Fibroblast of peridontal ligament (primary cell): ENCODE data around the gene FAM43A.

Experiments
- DNase-seq: peaks from one replicate; pipeline ENCODE4 v3.0.0-alpha.2; 2010; ENCODE audit errors: extremely low read depth

The FAM43A gene

GRCh38 chr3:194711286-194711685, 25.6 kb downstream of the FAM43A start:
- DNase-seq: no peak

DNA sequence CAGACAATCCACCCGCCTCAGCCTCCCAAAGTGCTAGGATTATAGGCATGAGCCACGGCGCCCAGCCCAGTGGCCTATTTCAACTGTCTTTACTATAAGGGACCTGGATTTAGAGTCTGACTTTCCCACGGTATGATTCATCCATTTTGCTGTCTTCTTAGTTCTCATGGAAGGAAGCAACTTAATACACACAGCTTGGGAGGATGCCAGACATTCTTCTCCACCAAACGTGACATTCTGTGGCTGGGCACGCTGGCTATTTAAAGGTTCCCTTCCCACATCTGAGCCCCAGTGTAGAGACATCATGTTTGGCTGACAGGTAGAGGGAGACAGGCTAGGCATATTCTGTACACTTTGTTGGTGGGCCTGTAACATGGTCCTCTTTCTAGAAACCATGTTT, 26.2 kb downstream of the FAM43A start:
- peak; percentile 65 for DNase-seq

DNA sequence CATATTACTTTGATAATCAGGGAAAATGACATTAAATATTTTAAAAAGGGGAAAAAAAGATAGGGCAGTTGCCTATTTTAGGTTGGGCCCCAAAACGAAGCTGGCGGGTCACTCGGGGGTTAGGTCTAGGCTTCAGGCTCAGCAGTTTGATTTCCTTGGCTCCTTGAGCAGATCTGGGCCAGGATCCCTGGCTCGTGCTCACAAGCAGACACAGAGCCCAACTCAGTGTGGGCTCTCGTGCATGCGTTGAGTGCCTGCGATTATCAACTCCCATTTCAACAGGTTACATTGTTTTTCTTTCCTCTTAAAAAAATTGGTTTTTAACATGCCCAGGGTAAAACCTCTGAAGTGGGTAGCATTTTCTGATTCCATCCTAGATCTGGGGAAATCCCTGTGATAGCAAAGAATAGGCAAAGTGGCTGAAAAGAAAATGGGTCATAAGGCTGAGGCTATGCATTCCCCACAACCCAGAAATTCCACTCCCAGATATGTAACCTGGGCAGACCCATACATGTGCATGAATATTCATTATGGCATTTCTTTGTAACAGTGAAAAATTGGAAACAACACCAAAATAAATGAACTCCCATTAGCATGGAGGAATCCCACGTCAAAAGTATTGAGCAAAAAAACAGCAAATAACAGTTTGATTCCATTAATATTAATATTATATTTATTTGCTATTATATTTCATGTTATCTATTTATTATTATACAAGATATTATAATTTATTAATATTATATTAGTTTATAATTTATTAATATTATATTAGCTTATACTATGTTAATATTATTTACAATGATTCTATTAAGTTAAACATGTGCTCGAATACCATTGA, 27.8 kb downstream of the FAM43A start:
- no peak for DNase-seq

- no peak for DNase-seq
Measured at GRCh38 chr3:194714137-194714455, 28.4 kb downstream of the FAM43A start.

- no peak for DNase-seq
Measured at GRCh38 chr3:194714564-194714963, 28.9 kb downstream of the FAM43A start.

DNA sequence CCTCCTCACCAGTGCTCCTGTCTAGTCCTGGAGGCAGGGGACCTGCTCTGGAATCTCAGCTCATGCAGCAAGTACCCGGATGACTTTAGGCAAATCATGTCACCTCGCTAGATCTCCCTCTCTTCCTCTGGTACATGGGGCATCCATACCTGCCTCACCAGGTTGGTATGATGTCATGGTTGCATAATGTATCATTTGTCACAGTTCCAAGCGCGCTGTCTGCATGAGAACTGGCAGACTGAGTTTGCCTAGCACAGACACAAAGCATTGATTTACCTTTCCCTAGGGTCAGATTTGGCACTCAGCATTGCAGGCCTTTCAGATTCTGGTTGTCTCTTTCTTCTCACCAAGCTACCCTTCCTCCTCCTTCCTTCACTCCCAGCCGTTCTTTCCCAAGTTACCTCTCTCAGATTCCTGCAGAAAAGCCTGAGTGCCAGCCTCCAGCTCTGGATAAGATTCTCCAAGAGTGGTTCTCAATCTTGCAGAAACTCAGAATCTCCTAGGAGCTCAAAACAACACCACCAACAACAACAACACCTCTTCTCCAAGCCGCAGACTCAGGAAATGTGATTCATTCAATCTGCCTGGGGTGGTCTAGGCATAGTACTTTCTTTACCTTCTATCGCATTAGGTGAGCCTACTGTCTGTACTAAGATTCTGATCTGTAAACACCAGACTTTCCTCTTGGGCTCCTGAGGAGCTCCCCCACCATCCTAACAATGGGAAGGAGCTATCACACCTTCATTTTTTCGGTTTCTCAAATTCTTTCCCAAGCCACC, 29.5 kb downstream of the FAM43A start:
- DNase-seq: no peak

DNA sequence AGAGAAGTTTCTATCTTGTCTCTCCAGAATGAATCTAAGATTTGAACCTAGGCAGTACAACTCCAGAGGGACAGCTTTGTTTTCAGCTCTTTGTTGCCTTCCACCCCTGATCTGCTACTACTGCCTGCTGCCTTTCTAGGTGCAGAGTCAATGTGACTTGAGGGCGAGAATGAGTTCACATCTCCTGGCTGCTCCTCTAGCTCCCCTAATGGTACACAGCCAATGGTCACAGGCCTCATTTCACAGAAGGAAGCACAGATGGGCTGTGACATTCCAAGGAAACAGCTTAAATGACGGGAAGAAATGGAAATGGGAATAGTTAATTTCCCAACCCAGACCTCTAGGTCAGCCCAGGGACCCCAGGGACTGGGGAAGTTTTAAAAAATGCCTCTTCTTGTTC, 32.4 kb downstream of the FAM43A start:
- DNase-seq: no peak

- no peak for DNase-seq
Measured at GRCh38 chr3:194720048-194720447, 34.4 kb downstream of the FAM43A start.

GRCh38 chr3:194723846-194724618, 38.3 kb downstream of the FAM43A start:
- no peak for DNase-seq

DNA sequence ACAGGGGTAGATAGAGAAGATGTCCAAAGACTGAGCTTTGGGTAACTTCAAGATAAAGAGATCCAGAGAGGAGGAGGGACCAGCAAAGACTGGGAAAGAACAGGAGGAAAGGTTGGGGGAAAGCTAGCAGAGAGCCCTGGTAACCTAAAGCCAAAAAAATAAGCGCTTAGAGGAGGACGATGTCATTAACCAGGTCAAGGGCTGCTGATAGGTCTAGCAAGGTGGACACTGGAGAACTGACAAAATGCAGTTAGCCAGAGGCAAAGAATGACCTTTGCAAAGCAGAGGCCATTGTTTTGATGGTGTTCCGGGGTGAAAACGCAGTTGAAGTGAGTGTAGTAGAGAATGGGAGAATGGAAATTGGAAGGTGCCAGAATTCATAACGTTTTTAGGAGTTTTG, 39.7 kb downstream of the FAM43A start:
- DNase-seq: no peak

DNA sequence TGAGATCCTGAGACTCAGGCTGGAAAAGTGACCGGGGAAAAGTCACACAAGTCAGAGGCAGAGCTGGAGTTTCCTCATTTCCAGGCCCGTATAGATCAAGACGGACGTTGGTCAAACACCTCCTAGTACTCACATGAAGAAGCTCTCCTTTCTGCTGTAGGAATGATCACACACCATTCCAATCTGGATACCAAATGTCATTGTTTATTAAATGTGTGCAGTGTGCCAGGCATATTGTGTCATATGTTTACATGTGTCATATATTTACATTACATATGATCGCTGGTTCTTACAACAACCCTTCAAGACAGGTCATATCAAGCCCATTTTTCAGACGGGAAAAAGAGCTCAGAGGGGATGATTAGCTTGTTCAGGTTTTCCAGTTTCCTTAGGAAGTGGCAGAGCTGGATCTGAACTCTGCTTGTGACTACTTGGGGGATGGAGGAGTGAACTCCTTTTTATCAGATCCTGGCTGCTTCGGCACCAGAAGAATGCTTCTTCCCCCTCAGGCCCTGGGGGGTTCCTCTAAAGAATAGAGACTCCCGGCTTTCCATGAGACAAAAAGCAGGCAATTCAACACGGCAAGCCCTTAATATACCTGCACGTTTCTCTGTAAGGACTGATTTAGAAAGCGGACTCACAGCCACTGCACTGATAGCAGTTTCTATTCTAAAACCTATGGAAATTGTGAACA, 41.9 kb downstream of the FAM43A start:
- peak; percentile 36 for DNase-seq

DNA sequence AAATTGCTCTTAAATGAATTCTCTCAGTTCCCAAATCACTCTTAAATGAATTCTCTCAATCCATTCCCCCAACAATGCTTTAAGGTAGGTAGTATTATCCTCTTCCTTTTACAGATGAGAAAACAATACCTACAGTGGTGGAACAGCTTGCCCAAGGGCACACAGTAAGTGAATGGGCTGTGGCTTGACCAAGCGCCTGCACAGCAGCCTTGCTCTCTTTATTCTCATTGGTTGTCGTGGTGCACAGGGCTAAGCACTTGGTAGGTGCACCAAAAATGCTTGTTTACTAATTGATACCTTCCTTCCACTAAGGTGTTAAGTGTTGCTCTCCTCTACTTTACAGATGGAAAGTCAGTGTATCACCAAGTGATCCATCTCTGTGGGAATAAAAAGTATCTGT, 43.3 kb downstream of the FAM43A start:
- DNase-seq: no peak

- no peak for DNase-seq
Measured at GRCh38 chr3:194730365-194730764, 44.7 kb downstream of the FAM43A start.

DNA sequence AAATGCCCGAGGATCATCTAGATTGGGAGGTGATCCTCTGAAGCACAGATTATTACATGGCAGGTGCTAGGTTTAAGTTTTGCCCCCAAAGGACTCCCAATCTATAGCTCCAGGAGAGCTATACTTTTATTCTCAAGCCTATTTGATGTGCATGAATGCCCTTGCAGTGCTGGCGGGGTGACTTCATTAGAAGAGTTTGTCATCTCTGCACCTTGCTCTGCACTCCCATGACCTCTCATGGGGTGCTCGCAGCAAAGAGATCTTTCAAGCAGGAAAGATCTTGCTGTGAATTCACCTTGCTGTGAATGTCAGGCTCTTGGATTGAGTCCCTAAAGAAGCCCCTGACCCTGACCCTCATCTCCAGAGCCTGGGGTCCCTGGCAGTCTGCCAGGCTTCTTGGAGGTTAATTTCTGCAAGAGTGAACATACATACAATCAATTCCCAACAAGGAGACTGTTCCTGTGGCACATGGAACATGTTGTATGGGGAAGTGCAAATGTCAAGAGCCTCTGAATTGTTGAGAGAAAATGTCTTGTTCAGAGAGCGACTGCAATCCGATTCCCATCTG, 45.9 kb downstream of the FAM43A start:
- DNase-seq: no peak

DNA sequence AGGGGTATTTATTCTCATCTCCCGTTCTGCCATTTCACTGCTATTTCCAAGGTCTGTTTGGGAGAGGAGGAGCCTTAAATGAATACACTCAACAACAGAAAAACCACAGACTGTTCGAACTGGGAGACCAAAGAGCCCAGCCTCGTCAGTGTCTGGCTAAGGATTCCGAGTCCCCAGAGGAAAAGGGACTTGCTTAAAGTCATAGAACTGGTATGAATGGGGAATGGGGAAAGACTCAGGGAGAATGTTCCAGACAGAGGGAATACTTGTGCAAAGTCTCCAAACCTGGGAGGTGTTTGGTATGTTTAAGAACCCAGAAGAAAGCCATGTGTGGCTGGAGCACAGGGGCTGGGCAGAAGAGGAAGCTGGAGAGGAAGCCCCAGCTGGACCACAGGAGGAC, 46.9 kb downstream of the FAM43A start:
- DNase-seq: no peak

DNA sequence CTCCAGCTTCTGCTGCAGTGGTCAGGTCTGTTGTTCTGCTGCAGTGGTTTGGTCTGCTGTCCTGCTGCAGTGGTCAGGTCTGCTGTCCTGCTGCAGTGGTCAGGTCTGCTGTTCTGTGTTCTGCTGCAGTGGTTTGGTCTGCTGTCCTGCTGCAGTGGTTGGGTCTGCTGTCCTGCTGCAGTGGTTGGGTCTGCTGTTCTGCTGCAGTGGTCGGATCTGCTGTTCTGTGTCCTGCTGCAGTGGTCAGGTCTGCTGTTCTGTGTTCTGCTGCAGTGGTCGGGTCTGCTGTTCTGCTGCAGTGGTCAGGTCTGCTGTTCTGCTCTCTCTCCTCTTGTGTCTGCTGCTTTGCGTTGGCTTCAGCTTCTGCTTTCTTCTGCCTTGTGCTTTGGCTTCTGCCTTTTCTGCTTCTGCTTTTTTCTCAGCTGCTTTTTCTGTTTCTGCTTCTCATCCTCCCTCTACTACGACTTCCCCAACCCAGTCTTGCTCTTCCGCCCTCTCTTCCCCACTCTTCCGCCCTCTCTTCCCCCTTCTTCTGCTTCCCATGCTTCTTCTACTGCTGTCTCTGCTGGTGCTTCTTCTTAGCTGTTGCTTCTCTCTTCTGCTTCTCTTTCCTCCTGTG, 50.7 kb downstream of the FAM43A start:
- DNase-seq: no peak

GRCh38 chr3:194736896-194737600, 51.4 kb downstream of the FAM43A start:
- DNase-seq: no peak
